Left kidney (tissue), 8 donors: Measurements from ENCODE around the gene PATL1. TPM values are rescaled to one million over a fixed set of nuclear protein-coding genes. Genes with fewer than 3 reads are reported as not detected.
"Not testable (repeated sequence)": the region's sequence is repeated elsewhere in the genome, so short reads cannot be mapped to it uniquely, and the experiment has no call there.

ENCODE experiments used
- DNase-seq: peaks from one replicate; pipeline ENCODE4 v3.0.0-alpha.2; 2013
- long read RNA-seq, 8 donors: transcript quantifications; one replicate each; lab custom pipeline, GENCODE V29; 2026
- polyA plus RNA-seq: library from polyadenylated mRNA; unstranded; fragments of 120-200 nt; gene quantifications from one replicate; pipeline ENCODE4 v1.2.1, GENCODE V29; 2013; ENCODE audit not compliant: insufficient read length

Gene PATL1
- polyA plus RNA-seq = 55.0 TPM
- long read RNA-seq, donor 1, full-length matches to known transcripts = 2 of 7 reads
- long read RNA-seq, donor 1, partial matches to known transcripts = 5 of 7 reads
- long read RNA-seq, donor 1, other reads (novel, unspliced or antisense) = 0 of 7 reads
- long read RNA-seq, donor 2, full-length matches to known transcripts = 3 of 3 reads
- long read RNA-seq, donor 2, partial matches to known transcripts = 0 of 3 reads
- long read RNA-seq, donor 2, other reads (novel, unspliced or antisense) = 0 of 3 reads
- long read RNA-seq, donor 3, partial matches to known transcripts = 19 of 19 reads
- long read RNA-seq, donor 3, other reads (novel, unspliced or antisense) = 0 of 19 reads
- long read RNA-seq, donor 4 = 0 reads
- long read RNA-seq, donor 5, full-length matches to known transcripts = 1 of 1 reads
- long read RNA-seq, donor 5, partial matches to known transcripts = 0 of 1 reads
- long read RNA-seq, donor 5, other reads (novel, unspliced or antisense) = 0 of 1 reads
- long read RNA-seq, donor 6, full-length matches to known transcripts = 3 of 10 reads
- long read RNA-seq, donor 6, partial matches to known transcripts = 7 of 10 reads
- long read RNA-seq, donor 6, other reads (novel, unspliced or antisense) = 0 of 10 reads
- long read RNA-seq, donor 7, full-length matches to known transcripts = 4 of 15 reads
- long read RNA-seq, donor 7, partial matches to known transcripts = 11 of 15 reads
- long read RNA-seq, donor 7, other reads (novel, unspliced or antisense) = 0 of 15 reads
- long read RNA-seq, donor 8, full-length matches to known transcripts = 2 of 2 reads
- long read RNA-seq, donor 8, partial matches to known transcripts = 0 of 2 reads
- long read RNA-seq, donor 8, other reads (novel, unspliced or antisense) = 0 of 2 reads

DNA sequence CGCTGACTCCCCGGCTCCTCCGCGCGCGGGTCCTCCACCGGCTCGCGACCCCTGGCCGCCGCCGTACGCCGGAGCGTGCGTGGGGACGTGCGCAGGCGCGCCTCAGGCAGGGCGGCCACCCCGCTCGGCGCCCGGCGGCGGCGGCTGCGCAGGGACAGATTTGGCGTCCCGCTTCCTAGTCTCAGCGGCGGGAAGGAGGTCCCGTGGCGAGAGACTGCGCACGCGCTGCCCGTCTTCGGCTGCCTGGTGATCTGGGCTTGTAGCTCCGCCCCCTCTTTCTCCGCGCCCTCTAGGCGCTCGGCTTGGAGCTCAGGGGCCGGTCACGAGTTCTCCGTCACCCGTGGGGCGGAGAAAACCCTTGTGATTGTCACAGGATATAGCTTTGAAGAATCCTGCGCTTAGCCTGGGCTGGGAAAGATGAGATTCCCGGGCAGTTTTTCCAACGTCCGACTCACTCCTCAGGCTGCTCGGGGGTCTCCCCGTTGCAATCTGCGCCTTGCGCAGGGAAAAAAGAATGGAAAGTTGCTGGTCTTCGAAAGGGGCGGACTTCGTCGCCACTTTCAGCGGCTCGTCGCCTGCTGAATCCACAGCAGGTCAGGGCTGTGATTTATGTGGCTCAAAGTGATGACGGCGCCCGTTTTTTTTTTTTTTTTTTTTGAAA is at the start of gene PATL1:
PATL1 (minus strand) TSS at position 88 of the 661 bp plus-strand sequence. CDS start 142 bp downstream, outside the sequence.
- DNase-seq = peak; percentile 98

GRCh38 chr11:59716051-59716450 is 47.2 kb upstream of the PATL1 start:
- no peak for DNase-seq

DNA sequence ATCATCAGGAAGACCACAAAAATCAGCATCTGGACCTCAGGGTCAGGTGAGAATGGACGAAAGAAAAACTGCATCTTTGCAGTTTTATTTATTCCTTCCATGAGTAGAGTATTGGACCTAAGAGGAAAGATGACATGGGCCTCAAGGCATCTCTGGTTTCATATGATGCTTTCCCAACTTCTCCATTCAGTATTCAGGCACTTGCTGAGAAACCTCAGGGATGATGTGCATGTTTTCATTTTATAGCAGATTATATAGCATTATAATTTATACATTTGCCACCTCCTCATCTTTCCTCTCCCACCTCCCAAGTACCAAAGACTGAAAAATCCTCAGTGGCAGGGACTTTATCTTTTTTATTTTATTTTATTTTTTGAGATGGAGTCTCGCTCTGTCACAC is 44.9 kb upstream of the PATL1 start, which contains the start of gene OR10V1:
OR10V1 (minus strand) TSS at position 101 of the 400 bp plus-strand sequence; CDS start at position 101, 0 bp downstream.
- no peak for DNase-seq

DNA sequence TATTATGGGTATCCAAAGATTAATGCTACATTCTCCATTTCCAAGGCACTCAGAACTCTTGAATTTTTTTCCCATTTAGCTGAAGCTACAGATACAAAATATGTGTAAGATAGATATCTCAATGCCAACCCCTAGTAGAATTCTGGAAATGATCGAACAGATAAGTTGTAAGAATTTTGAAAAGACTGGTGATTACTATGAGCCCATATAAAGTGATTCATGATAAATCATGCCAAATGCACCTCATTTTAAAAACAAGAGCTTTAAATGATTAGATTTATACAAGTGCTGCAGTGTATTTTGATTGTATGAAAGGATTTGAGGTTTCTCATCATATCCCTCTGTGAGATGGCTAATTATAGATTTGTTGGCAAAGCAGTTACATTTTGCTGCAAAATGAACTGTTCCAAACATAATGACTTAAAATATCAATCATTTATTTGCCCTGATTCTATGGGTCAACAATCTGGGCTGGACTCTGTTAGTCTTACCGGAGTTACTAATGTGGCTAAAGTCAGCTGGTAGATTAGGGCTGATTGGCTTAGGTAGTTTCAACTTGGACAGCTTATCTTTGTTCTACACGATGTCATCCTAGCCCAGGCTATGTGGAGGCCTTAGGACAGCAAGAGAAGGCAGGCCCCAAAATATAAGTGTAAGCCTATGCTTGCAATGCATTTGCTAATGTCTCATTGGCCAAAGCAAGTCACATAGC is 41.5 kb upstream of the PATL1 start:
- no peak for DNase-seq

- no peak for DNase-seq
Measured at GRCh38 chr11:59708537-59708936, 39.7 kb upstream of the PATL1 start.

DNA sequence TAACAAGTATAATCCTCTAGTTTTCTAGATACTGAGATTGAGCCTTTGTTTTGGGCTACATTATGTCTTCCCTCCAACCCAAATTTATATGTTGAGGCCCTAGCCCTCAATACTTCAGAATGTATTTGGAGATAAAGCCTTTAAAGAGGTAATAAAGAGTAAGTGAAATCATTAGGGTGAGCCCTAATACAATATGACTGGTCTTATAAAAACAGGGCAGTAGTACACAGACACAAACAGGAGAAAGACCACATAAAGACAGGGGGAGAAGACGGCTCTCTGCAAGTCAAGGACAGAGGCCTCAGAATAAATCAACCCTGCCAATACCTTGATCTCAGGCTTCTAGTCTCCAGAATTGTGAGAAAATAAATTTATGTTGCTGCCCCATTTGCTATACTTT is 38.5 kb upstream of the PATL1 start:
- no peak for DNase-seq

DNA sequence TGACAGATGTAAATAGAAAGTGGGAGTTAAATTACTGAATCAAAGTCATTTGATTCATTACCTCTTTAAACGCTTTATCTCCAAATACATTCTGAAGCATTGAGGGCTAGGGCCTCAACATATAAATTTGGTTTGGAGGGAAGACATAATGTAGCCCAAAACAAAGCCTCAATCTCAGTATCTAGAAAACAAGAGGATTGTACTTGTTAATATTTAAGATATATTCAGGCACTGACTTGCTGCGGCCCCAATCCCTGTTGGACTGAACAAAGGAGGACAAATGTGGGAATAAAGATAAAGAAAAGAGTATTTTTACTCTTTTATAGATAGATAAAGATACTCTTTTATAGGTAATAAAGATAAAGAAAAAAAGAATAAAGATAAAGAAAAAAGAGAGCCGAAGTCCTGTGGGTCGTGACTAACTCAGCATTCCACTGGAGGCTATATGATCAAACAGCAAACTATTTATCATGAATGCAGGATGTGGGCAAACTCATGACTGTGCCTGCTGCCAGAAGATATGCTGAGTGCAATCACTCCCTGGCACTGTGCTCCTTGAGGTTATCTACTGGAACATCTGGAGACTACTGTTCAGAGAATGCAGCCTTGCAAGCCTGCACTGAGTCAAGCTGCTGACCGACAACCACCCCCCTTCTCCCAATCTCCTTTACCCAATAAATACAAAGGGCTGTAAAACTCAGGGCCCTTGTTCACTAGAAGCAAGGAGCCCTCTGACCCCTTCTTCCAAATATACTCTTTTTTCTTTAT is 37.9 kb upstream of the PATL1 start:
- DNase-seq = no peak

GRCh38 chr11:59705294-59705693 is 36.5 kb upstream of the PATL1 start:
- DNase-seq = no peak

DNA sequence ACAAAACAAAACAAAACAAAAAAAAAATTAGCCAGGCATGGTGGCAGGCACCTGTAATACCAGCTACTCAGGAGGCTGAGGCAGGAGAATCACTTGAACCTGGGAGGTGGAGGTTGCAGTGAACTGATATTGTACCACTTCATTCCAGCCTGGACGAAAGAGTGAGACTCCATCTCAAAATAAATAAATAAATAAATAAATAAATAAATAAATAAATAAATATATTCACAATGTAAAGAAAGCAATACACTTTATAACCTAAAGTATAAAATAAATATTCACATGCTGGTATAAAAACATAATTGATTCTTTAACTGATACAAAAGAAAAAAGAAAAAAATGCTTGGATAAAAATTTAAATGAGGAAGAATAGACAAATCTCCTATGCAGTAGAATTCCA is 34.7 kb upstream of the PATL1 start:
- not testable (repeated sequence) for DNase-seq

- not testable (repeated sequence) for DNase-seq
Measured at GRCh38 chr11:59700157-59700556, 31.3 kb upstream of the PATL1 start.

DNA sequence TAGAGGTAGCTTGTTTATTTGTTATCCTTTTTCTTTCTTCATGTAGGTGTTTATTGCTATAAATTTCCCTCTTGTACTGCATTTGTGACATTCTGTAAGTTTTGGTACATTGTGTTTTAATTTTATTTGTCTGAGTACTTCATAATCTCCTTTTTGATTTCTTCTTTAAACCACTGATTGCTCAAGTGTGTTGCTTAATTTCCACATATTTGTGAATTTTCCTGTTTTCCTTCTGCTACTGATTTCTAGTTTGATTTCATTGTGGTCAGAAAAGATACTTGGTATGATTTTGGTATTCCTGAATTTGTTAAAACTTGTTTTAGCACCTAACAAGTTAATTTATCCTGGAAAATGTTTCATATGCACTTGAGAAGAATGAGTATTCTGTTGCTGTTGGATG is 29.7 kb upstream of the PATL1 start:
- no peak for DNase-seq

GRCh38 chr11:59692915-59693314 is 24.1 kb upstream of the PATL1 start:
- no peak for DNase-seq

DNA sequence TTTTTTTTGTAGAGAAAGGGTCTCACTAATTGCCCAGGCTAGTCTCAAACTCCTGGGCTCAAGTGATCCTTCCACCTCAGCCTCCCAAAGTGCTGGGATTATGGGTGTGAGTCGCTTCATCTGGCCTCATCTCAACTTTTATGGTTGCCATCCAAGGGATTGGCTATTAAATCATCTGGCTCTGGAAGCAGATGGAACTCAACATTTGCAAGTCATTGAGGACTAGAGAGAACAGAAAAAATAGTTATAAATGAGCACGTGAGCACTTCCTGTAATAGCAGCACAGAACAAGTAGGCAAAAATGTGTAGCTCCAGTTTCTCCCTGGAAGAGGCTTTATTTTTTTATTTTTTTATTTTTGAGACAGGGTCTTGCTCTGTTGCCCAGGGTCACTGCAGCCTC is 22.3 kb upstream of the PATL1 start:
- DNase-seq = no peak

DNA sequence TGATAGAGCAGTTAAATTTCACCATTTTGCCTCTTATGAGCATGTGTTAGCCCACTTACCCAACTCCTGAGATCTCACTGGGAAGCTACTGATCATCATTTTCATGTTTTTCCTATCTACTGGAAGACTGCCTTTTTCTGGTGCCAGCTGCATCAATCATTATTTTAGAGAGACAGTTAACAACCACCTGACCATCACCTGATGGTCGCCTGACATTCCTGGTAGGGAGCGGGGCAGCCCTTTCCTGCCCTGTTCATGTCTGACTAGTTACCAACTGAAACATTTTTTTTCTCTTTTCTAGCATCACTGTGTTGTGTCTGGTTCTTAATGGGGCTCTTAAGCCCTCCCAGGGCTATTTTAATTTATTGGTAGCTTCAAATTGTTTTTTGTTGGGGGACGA is 20.2 kb upstream of the PATL1 start:
- no peak for DNase-seq

DNA sequence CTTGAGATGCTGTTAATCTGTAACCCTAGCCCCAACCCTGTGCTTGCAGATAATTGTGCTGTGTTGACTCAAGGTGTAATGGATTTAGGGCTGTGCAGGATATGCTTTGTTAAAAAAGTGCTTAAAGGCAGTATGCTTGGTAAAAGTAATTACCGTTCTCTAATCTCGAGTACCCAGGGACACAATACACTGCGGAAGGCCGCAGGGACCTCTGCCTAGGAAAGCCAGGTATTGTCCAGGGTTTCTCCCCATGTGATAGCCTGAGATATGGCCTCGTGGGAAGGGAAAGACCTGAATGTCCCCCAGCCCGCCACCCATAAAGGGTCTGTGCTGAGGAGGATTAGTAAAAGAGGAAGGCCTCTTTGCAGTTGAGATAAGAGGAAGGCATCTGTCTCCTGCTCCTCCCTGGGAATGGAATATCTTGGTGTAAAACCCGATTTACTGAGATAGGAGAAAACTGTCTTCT is 12.5 kb upstream of the PATL1 start:
- not testable (repeated sequence) for DNase-seq

GRCh38 chr11:59680287-59681154 is 11.7 kb upstream of the PATL1 start:
- peak; percentile 70 for DNase-seq

- DNase-seq = no peak
Measured at GRCh38 chr11:59679347-59679746, 10.5 kb upstream of the PATL1 start.

DNA sequence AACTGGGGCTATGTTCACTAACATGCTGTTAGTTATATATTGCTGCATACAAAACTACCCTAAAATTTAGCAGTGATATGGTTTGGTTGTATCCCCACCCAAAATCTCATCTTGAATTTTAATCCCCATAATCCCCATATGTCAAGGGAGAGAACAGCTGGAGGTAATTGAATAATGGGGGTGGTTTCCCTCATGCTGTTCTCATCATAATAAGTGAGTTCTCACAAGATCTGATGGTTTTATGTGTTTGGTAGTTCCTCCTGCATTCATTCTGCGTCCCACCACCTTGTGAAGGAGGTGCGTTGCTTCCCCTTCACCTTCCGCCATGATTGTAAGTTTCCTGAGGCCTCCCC is 10.0 kb upstream of the PATL1 start:
- no peak for DNase-seq

DNA sequence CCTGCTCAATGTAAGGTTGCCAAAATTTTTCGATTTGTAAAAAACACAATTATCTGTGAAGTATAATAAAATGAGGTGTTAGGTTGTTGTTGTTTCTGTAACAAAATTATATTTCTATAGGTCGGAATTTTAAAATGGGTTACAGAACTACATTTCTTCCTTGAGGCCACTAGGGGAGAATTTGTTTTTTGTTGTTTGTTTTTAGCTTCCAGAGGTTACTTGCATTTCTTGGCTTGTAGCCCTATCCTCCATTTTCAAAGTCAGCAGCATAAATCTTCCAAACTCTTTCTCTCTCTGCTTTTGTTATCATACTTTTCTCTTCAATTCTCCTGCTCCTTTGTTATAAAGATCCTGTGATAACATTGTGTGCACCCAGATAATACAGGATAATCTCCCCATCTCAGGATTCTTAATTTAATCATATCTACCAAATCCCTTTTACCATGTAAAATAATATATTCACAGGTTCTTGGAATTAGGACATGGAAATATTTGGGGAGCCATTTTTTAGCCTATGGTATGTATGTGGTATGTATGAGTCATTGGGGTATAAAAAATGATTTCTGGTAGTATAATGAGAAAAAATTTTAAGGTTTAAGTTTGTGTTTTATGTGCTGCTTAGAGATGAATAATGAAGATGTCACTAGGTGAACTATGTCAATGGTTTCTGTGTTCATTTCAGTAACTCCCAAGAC is 9.4 kb upstream of the PATL1 start:
- no peak for DNase-seq
